T1000 (cell line): ENCODE data around the gene MICALL1.
"Not testable (repeated sequence)": the region's sequence is repeated elsewhere in the genome, so short reads cannot be mapped to it uniquely, and the experiment has no call there.

ENCODE experiments used
- DNase-seq: peaks from one replicate; lab custom pipeline; 2025; ENCODE audit warnings: mixed read lengths; lab: John Stamatoyannopoulos, UW

MICALL1 gene

DNA sequence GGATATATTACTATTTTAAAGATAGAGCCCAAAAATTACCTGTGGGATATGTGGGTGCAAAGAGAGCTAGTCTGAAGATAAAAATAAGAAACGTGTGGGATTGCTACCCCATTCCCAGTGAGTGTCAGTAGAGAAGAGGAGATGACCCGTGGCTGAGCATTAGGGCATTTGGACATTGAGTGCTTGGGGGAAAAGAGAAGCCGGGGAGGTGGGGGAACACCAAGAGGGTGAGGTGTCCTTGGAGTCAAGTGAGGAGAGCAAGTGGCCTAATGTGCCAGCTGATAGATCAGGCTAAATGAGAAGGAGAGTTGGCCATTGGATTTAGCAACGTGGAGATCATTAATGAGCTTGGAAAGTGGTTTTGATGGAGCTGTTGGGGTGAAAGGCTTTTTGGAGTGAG is 48.6 kb downstream of the MICALL1 start:
- DNase-seq: no peak

DNA sequence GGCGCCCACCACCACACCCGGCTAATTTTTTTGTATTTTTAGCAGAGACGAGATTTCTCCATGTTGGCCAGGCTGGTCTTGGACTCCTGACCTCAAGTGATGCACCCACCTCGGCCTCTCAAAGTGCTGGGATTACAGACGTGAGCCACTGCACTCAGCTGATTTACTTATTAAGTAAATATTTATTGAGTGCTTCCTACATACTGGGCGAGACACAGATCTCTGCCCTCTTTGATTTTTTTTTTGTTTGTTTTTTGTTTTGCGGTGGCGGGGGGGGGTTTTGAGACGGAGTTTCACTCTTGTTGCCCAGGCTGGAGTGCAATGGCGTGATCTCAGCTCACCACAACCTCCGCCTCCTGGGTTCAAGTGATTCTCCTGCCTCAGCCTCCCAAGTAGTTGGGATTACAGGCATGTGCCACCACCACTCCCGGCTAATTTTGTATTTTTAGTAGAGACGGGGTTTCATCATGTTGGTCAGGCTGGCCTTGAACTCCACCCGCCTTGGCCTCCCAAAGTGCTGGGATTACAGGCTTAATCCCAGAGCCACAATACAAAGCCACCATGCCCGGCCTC is 49.8 kb downstream of the MICALL1 start:
- DNase-seq: not testable (repeated sequence)

DNA sequence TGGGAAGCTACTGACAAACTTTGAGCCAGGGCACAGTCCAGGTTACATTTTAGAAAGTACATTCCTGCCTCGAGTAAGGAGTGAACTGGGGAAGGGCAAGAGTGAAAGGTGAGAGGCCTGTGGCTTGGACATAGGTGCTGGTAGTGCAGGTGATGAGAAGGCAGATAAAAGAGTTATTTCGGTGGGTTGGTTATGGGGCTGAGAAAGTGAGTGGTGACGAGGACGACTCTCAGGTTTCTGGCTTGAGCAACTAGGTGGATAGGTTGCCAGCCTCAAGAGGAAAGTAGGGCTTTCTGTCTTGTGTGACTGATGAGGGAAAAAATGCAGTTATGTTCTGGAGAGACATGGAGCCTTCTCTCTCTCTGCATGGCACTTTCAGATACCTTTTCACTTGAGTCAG is 51.1 kb downstream of the MICALL1 start:
- DNase-seq: no peak

DNA sequence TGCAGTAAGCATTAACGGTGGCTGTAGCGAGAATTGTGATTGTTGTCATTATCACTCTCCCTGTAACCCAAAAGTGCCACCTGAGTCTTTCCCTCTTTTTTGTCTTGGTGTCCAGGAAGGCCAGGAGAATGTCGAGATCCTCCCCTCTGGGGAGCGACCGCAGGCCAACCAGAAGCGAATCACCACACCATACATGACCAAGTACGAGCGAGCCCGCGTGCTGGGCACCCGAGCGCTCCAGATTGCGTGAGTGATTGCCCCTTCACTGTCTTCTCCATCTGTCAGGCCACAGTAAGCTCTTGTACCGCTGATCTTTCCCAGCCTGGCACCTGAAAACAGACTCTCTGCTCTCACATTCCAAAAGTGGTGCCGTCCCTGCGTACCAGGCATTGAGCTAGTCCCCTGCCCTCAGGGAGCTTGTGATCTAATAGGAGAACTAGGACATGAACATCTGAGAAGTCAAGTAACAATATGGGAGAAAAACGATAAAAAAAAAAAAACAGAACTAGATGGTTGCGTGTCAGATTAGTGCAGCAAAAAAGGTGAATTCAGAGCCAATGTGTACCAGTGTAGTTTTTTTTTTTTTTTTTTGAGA is 53.2 kb downstream of the MICALL1 start:
- DNase-seq: no peak

DNA sequence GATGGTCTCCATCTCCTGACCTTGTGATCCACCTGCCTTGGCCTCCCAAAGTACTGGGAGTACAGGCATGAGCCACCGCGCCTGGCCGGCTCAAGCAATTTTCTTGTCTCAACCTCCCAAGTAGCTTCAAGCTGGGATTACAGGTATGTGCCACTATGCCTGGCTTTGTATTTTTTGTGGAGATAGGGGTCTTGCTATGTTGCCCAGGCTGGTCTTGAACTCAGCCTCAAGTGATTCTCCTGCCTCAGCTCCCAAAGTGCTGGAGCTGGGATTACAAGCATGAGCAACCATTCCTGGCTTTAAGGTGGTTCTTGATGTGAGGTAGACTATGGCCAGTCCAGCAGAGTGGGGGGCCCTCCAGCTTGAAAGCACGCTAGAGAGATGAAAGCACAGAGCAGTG is 55.0 kb downstream of the MICALL1 start:
- no peak for DNase-seq

DNA sequence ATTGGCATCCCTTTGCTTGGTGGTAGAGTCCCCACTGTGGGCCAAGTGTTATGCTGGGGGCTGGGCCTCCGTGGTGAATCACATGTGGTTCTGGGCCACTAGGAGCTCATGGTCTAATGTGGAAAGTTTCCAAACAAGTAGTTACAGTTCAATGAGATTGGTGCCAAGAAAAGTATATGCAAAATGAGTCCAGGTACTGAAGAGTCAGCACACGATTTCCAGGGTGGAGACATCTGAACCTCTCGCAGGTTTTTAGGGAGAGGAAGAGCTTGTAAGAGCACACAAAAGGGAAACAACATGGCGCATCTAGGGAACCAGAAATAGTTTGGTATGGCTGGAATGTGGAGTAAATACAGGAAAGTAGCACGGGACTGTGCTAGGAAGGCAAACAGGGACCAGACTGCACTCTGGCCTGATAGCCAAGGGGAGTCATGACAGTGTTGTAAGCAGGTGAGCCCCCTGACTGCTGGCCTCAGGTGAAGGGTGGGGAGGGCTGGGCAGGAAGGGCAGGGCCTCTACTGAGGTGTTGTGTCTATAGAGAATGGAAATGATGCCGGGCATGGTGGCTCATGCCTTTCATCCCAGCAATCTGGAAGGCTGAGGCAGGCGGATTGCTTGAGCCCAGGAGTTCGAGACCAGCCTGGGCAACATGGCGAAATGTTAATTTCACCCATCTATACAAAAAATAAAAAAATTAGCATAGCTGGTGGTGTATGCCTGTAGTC is 60.0 kb downstream of the MICALL1 start:
- DNase-seq: no peak

DNA sequence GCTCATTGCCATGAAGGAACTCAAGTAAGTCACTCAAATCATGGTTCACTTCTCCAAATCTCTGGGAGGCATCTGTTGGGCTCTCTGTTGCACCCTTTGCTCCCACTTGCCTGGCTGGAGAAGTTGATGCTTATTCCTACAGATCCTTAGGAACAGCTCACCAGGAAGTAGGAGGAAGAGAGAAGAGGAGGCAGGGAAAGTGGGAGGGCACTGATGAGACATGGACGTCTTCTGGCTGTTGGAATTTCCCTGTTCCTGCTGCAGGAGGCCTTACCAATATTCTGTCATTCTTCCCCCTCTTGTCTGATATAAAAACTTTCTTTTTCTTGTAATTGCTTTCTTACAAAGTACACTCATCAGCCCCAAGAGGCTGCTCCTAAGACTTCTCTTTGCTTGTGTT is 61.0 kb downstream of the MICALL1 start:
- DNase-seq: no peak

DNA sequence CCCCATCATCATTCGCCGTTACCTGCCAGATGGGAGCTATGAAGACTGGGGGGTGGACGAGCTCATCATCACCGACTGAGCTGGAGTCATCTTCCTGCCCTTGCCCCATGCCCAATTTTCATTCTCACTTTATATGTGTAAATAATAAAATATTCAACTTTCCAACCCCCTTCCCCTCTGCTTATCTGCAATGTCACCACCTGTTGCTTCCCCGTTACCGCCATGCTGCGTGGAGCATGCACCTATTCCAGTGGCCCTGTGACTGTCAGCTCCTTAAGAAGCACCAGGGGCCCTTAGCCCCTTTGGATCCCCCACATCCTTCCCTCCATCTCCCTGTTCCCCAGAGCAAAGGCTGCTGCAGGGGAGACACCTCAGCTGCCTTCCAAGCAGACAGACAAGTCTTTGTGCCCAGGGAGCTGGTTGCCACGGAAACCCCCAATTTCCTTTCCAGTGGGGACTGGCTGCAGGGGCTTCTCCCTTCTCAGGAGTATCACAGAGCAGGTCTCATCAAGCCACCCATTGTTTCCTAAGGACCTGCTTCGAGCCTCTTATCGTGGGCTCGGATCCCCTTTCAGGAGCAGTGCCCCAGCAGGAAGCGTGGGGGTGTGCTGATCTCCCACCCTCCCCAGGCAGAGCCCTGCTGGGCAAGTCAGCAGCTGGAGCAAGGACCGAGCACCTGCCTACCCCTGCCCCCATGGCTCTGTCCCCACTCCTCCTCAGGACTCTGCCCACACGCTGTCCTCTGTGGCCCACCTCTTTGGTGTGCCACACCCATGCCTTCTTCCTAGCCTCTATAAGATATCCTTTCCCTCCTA is 61.7 kb downstream of the MICALL1 start:
- no peak for DNase-seq

DNA sequence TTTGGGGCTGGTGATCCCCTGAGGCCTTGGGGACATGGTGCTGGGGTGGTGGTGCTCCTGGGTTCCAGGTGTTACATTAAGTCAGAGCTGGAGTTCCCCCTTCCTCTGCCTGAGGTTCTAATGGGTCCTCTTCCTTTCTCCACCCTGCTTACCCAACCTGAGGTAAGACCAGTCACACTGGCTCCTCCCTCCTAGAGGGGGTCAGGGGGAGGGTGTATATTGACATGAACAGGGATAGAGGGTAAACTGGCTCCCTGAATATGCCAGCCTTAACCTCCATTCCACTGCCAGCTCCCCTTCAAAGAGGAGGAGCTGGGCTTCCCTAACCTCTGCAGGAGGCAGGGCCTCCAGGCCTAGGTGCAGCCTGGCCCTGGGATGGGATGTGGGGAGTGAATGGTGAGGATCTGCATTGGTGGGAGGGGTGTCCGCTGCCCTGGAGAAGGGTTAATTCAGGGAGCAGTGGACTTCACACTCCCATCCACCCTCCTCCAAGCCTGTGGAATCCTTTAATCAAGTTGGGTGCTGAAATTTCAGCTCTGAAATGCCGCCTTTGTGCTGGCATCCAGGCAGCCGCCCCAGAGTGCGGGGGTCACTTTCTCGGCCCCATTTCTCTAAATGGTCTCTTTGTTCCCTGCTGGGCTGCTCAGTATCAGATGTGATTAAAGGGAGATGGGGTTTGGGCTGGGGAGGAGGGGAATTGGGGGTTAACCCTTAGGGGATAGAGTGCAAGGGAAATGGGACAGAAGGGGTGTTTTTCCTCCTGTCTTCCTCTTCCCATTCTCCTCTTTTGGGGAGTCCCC is 62.6 kb downstream of the MICALL1 start:
- no peak for DNase-seq

DNA sequence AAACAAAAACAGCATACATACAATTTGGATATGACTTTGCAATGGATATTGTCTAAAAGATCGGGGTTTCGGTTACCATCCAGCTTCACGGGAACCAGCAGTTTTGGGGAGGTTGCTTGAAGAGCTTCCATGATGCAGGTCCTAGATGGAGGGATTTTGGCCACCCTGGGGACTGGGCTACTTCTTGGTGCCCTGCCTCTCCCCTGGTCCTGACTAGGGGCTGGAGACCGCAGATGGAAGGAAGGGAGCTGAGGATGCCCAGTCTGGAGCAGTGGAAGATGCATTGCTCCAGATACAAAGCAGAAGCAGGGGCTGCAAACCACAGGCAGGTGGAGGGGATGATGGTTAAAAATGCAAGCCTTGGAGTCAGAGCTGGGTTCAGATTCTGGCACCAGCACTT is 64.8 kb downstream of the MICALL1 start:
- DNase-seq: no peak

DNA sequence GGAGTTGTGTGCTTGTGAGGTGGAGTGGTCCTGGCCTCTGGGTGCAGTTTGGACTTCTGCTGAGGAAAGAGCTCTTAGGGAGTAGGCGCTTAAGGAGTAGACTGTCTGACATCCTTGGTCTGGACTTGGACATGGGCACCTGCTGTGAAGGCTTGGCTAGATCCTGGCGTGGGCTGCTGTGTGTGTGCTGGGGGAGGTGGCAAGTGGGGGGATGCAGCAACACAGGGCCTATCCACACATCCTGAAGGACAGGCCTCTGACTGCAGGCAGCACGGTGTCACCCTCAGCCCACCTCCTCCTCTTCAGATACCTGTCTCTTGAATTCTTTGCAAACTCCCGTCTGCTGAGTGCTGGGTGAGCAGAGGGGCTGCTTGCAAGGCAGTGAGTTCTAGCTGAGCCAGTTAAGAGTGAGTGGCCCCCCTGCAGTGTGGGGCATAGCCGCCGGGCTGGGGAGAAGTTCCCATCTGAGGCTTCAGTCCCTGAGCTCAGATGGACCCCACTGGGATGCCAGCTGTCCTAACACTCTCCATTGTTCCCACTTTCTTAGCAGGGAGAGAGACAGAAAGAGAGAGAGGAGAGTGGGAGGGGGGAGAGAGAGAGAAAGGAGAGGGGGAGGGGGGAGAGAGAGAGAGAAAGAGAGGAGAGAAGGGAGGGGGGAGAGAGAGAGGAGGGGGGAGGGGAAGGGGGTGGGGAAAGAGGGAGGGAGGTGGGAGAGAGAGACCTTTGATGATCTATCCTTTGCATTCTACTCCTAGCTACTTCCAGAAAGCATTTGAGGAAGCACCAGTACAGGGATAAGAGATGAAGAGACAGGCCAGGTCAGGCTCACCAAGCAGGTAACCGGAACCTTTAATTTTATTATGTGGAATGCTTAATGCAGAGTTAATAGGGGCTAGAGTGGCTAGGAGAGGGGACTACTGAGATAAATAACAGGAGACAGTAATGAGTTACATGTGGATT is 65.7 kb downstream of the MICALL1 start:
- no peak for DNase-seq

DNA sequence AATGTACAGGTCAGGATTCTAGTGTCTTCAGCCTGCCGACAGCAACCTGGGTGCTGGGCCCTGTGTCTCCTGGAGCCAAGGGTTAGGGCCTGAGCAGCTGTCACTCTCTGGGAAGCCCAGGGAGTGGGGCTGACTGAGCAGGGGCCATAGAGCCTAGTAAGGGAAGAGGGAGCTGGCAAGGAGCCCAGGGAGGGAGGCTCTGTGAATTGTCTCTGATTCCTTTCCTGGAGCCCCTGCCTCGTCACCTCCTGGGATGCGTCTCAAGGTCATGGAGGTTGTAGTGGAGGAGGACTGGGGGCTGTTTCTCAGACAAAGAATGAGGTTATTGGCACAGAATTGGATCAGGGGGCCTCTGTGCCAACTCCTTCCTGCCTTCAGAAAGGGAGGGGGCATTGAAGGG is 66.4 kb downstream of the MICALL1 start:
- no peak for DNase-seq

DNA sequence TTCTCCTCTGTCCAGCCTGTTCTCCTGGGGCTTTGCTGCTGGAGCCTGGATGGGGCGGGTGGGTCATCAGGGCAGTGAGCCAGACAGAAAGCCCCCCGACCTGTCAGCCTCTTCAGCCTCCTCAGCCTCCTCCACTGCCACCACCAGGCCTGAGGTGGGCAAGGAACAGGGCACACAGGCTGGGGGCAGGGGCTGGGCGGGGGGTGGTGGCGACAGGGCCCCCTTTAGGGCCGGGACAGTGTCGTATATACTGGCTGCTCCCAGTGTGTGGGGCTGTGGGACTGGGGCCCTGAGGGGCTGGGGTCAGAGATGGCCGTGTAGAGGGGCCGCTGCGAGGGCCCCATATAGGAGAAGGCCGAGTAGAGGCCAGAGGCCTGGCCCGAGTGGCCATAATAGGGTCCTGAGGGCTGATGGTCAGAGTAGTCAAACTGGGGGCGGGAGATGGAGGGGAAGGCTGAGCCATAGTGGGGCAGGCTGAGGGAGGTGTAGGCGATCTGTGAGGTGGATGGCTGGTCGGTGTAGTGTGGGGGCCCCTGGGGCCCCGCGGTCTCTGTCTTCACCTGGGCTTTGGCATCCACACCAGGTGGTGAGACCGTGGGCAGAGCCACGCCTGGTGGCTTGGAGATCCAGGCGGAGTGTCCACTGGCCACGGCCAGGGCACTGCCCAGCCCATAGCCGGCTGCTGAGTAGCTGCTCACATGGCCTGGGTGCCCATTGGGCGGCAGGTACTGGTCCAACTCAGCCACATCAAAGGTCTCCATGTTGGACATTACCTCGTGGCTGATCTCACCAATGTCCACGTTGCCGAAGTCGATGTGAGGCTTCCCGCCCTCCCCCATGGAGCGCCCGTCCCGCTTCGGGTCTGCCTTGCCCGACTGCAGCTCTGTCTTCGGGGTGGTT is 67.4 kb downstream of the MICALL1 start:
- no peak for DNase-seq

DNA sequence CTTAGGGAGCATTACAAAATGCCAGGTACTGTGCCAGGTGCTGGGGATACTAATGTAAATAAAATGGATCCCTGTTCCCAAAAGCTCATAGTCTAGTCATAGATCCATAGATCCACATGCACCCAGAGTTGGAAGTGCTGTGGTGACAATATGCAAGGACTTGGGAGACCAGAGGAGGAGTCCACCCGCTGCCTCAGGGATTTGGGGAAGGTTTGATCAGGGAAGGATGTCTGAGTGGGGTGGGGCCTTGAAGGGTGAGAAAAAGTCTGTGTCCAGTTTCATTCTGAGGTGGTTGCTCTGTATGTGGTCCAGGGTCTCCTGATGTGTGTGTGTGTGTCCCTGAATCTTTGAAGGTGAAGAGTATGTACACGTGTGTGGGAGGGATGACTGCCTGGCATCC is 69.1 kb downstream of the MICALL1 start:
- no peak for DNase-seq

DNA sequence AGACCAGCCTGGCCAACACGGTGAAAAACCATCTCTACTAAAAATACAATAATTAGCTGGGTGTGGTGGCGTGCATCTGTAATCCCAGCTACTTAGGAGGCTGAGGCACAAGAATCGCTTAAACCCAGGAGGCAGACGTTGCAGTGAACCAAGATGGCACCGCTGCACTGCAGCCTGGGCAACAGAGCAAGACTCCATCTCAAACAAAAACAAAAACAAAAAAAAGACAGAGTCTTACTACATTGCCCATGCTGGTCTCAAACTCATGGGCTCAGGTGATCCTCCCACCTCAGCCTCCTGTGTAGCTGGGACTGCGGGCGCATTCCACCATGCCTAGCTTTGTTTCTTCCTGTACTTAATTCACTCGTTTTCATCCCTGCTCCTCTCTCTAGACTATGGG is 69.9 kb downstream of the MICALL1 start:
- DNase-seq: not testable (repeated sequence)

DNA sequence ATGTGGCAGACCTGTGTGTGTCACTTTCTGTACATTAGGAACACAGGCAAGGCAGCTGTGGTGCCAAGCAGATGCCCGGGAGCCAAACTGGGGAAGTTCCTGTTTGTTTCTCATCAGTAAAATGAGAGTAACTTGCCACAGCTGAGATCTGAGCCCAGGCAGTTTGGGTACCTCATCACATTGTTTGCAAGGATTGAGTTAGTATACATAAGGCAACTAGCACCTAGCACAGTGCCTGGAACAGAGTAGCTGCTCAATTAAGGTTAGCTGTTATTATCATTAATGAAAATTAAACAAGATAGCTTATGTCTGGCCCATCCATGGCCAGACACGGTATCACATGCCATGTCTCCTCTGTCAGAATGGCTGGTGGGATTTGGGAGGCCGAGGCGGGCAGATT is 70.5 kb downstream of the MICALL1 start:
- no peak for DNase-seq

DNA sequence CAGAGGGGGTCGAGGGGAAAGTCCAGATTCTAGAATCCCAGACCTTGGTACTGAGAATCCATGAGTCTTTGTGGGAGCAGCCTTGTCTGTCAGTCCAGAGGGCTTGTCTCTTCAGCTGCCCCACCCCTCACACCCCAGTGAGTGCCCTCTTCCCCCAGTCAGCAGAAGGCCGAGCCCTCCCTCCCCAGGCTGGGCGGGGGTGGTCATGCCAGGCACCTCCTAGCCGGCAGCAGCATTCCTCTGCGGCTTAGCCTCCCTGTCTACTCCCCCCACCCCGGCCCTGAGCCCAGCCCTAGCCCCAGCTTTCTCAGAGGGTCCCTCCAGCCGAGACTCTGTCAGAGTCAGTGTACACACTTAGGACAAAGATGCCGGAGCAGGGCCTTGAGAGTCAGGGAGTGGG is 73.7 kb downstream of the MICALL1 start:
- DNase-seq: no peak

DNA sequence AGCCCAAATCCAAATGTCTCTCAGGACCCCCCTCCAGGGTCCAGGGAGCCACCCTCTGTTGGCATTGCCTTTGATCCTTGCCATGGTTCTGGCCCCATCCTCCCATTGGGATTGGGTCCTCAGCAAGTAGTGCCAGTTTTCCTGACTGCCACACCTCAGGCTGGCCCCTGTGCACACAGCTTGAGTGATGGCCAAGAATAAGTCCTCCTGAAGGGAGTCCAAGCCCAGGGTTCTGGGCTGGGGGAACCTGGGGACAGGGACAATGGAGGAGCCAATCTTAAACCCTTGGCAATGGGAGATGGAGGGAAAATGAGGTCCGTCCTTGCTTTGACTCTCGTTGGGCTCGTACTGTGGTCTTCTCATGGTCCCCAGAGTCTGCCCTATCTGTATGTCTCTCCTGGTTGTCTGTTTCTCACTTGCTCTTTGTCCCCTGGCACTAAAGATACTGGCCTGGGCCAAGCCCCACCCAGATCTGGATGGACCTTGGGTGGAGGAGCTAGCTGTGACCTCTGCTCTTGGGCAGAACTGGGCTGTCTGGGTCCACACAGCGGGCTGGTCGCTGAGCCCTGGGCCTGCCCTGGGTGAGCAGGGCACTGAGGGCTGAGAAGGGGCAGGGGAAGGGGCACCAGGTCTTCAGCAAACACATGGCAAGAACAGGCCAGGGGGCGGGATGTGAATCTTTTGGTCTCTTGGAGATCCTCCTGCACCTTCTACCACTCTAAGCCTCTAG is 75.3 kb downstream of the MICALL1 start:
- DNase-seq: no peak

DNA sequence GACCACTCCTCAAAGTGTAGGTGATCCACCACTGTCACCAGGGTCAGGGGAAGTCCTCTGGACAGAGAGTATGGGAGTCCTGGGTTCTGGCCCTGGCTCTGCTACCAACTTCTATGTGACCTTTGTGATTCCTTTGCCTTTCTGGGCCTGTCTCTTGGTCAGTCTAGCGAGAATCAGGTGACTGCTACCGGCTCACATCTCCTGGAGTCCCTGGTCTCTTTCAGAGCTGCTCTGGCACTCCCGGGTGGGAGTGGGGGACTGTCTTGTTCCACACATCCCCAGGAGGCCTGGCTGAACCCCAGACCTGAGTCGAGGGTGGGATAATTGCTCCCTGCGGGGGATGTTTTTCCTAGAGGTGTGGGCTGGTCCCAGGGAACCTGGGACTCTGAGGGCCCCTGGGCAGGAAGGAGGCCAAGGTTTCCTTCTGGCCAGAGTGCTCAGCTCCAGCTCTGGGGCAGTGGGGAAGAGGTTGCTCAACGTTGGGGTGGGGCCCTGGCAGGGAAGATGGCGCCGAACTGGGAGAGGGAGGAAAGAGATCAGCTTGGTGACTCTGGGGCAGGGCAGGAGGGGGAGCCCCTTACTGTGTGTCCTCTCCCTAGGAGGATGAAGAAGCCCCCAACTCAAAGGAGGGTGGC is 76.2 kb downstream of the MICALL1 start:
- no peak for DNase-seq
